SU-DHL-6 (cell line): Measurements from ENCODE around the gene ATP23.

Experiments
- H2AFZ ChIP-seq: fragments of 200-600 bp; sonication (generic); 2 replicates; pipeline ENCODE4 v1.6.1; 2014; ENCODE audit warnings: low read depth, mild to moderate bottlenecking, moderate library complexity, mixed read lengths, antibody characterized with exemption, low read length; ENCODE audit not compliant: severe bottlenecking
- H3F3A ChIP-seq: fragments of 200-600 bp; shearing (Covaris generic); 2 replicates; pipeline ENCODE4 v1.6.0; 2016; ENCODE audit warnings: antibody characterized with exemption, mild to moderate bottlenecking; ENCODE audit not compliant: insufficient read depth
- H3K27ac ChIP-seq: fragments of 200-600 bp; sonication (generic); 2 replicates; pipeline ENCODE4 v1.5.1; 2016; ENCODE audit warnings: low read depth, mild to moderate bottlenecking, low read length, moderate library complexity, mixed read lengths
- H3K27me3 ChIP-seq: fragments of 200-600 bp; sonication (generic), shearing (Covaris generic); 2 replicates; pipeline ENCODE4 v1.6.0; 2014; ENCODE audit warnings: mild to moderate bottlenecking, low read length
- H3K36me3 ChIP-seq: fragments of 200-600 bp; sonication (generic); 2 replicates; pipeline ENCODE4 v1.6.1; 2014; ENCODE audit warnings: mild to moderate bottlenecking, low read length, mixed read lengths
- H3K4me2 ChIP-seq: fragments of 300-600, 200-600 bp; shearing (Covaris generic), sonication (generic); 2 replicates; pipeline ENCODE4 v1.6.0; 2014; ENCODE audit warnings: low read length, low read depth, mild to moderate bottlenecking; ENCODE audit not compliant: poor library complexity, severe bottlenecking
- H3K4me3 ChIP-seq: fragments of 200-600 bp; sonication (generic); 2 replicates; pipeline ENCODE4 v1.5.1; 2014; ENCODE audit warnings: antibody characterized with exemption, low read length, mild to moderate bottlenecking, mixed read lengths; ENCODE audit not compliant: insufficient read depth, poor library complexity, severe bottlenecking
- H3K79me2 ChIP-seq: fragments of 200-600 bp; sonication (generic); 2 replicates; pipeline ENCODE4 v1.6.1; 2014; ENCODE audit warnings: mild to moderate bottlenecking, low read length, moderate library complexity; ENCODE audit not compliant: insufficient read depth
- H3K9ac ChIP-seq: fragments of 200-600 bp; sonication (generic); 2 replicates; pipeline ENCODE4 v1.7.0; 2014; ENCODE audit warnings: mild to moderate bottlenecking, low read length
- H3K9me2 ChIP-seq: fragments of 200-600 bp; sonication (generic); replicated peaks from 2 replicates; pipeline ENCODE4 v1.6.1; 2014; ENCODE audit warnings: low read length; ENCODE audit not compliant: insufficient read depth
- H3K9me3 ChIP-seq: fragments of 200-600 bp; sonication (generic); 2 replicates; pipeline ENCODE4 v1.6.1; 2014; ENCODE audit warnings: low read length, mixed read lengths; ENCODE audit not compliant: insufficient read depth
- H4K20me1 ChIP-seq: fragments of 200-600 bp; sonication (generic); 2 replicates; pipeline ENCODE4 v1.6.1; 2014; ENCODE audit warnings: low read depth, mild to moderate bottlenecking, antibody characterized with exemption, low read length, moderate library complexity, mixed read lengths
- EZH2phosphoT487 ChIP-seq: fragments of 200-600 bp; sonication (generic), shearing (Covaris generic); conservative IDR thresholded peaks from 2 replicates; pipeline ENCODE4 v1.6.1; 2018; ENCODE audit warnings: mild to moderate bottlenecking, antibody characterized with exemption, low read length, moderate library complexity, mixed read lengths
- TF ChIP-seq, protein P1 (sequence below): fragments of 200-600 bp; sonication (generic); IDR thresholded peaks from one replicate; pipeline ENCODE4 v1.5.1; 2017; ENCODE audit warnings: antibody characterized with exemption, mild to moderate bottlenecking, low read length, moderate library complexity; ENCODE audit not compliant: insufficient read depth, poor library complexity, severe bottlenecking

The ATP23 gene

DNA sequence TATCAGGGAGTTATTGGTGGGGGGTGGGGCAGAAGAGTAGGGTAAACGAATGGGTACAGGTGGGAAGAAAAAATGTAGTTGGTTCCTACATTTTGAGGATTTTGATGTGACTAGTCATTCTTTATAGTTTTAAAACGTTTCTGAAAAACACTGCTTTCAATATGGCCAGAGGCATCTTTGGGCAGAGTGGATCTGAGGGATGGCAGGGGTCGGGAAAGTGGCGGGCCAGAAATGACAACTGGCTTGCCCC lies 527 bp upstream of the ATP23 start:
- peak overlapping the region; percentile 69 for H3K27ac ChIP-seq
- peaks cover 12% of the 10 kb centered on the region; the same call in 1 of the 2 replicates for H3F3A ChIP-seq
- peak overlapping the region; percentile 53 for H3K4me3 ChIP-seq

DNA sequence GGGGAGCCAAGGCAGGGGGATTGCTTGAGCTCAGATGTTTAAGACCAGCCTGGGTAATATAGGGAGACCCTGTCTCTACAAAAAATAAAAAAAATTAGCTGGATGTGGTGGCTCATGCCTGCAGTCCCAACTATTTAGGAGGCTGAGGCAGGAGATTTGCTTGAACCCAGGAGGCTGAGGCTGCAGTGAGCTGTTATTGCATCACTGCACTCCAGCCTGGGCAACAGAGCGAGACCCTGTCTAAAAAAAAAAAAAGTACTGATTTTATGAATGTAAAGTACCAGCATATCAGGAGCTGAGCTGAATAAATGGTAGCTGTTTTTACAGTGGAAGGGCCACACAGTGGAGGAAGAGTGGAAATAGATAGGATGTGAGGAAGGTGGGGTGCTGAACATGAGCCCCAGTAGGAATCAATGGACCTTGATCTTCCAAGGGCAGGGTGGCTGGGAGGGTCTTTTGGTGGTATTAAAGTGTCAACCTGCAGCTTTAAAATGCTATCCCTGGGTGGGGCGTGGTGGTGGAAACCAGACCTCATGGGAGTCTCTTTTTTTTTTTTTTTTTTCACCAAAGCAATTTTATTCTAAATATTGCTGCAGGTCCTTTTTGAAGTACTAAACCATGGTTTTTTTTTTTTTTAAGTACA lies 2.2 kb downstream of the ATP23 start:
- H3K9ac ChIP-seq = no peak overlapping the region
- H4K20me1 ChIP-seq = no peaks in the 10 kb centered on the region
- no peak overlapping the region for H3K27ac ChIP-seq
- H3K4me2 ChIP-seq = peak overlapping the region; percentile 87
- peaks cover 5% of the 10 kb centered on the region; the same call in 1 of the 2 replicates for H3K79me2 ChIP-seq
- no peaks in the 10 kb centered on the region for H3K27me3 ChIP-seq
- H3F3A ChIP-seq = peaks cover 9% of the 10 kb centered on the region; the same call in 1 of the 2 replicates
- no peak overlapping the region for H2AFZ ChIP-seq
- no peaks in the 10 kb centered on the region; the same call in 1 of the 2 replicates for H3K36me3 ChIP-seq
- no peak overlapping the region for H3K4me3 ChIP-seq
- no peak for TF ChIP-seq EZH2phosphoT487
- TF ChIP-seq, protein P1, sequence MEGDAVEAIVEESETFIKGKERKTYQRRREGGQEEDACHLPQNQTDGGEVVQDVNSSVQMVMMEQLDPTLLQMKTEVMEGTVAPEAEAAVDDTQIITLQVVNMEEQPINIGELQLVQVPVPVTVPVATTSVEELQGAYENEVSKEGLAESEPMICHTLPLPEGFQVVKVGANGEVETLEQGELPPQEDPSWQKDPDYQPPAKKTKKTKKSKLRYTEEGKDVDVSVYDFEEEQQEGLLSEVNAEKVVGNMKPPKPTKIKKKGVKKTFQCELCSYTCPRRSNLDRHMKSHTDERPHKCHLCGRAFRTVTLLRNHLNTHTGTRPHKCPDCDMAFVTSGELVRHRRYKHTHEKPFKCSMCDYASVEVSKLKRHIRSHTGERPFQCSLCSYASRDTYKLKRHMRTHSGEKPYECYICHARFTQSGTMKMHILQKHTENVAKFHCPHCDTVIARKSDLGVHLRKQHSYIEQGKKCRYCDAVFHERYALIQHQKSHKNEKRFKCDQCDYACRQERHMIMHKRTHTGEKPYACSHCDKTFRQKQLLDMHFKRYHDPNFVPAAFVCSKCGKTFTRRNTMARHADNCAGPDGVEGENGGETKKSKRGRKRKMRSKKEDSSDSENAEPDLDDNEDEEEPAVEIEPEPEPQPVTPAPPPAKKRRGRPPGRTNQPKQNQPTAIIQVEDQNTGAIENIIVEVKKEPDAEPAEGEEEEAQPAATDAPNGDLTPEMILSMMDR = no peak
- H3K9me2 ChIP-seq = no peaks in the 10 kb centered on the region
- H3K9me3 ChIP-seq = no peaks in the 10 kb centered on the region

More for the DNA sequence above, 527 bp upstream of the ATP23 start:
- Histone ChIP-seq H3K27me3 (no peaks in the 10 kb centered on the region), H3K79me2 (peaks cover 5% of the 10 kb centered on the region; the same call in 1 of the 2 replicates), H3K4me2 (peak overlapping the region; percentile 87), H3K9me2 (no peaks in the 10 kb centered on the region), H3K9me3 (no peaks in the 10 kb centered on the region), H3K36me3 (no peaks in the 10 kb centered on the region), H4K20me1 (no peaks in the 10 kb centered on the region), H3K9ac (peak overlapping the region; percentile 69), H2AFZ (peak overlapping the region; percentile 60)
- no peak for TF ChIP-seq EZH2phosphoT487
- TF ChIP-seq, protein P1 = no peak

DNA sequence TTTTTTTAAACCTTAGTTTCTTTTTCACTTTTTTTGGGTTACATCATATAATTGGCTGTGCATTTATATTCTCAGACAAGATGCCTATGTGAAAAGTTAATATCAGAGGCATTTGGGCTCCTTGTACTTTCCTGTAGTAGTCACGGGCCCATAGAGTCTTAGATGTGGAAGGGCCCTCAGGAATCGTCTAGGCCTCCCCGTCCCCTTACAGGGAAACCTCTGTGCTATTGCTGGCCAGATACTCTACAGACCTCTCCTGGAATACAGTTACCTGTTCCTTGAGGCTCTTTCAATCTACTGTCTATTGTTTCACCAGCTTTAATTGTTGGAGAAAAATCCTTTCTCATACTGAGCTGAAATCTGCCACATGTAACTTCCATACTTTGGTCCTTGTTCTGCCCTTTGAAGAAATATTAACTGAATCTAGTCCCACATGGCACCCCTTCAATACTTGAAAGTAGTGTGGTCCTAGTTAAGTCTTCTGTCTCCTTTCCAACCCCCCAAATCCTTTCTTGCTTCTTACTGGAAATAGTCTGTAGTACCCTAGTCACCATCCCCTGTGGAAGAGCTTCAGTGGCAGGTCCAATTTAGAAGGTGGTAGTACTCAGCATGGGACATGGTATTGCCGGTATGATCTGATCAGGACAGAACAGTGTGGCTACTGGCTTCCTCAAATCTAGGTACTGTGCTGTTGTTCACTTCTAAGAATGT lies 3.1 kb downstream of the ATP23 start:
- TF ChIP-seq, protein P1 = no peak
- TF ChIP-seq EZH2phosphoT487 = no peak
- H3K9me2 ChIP-seq = no peaks in the 10 kb centered on the region

More for the DNA sequence above, 3.1 kb downstream of the ATP23 start:
- H3K79me2 ChIP-seq = peaks cover 5% of the 10 kb centered on the region; the same call in 1 of the 2 replicates
- H3K9me3 ChIP-seq = no peaks in the 10 kb centered on the region
- no peak overlapping the region for H3K27ac ChIP-seq
- H2AFZ ChIP-seq = no peak overlapping the region
- H3K4me2 ChIP-seq = no peak overlapping the region
- H3K36me3 ChIP-seq = no peaks in the 10 kb centered on the region; the same call in 1 of the 2 replicates
- no peaks in the 10 kb centered on the region for H3K27me3 ChIP-seq
- H3K4me3 ChIP-seq = no peak overlapping the region
- no peak overlapping the region for H3K9ac ChIP-seq
- H3F3A ChIP-seq = peaks cover 8% of the 10 kb centered on the region; the same call in 1 of the 2 replicates
- H4K20me1 ChIP-seq = no peaks in the 10 kb centered on the region
